GM23338 (cell line): ENCODE data around the gene ZCCHC24. TPM values are rescaled to one million over a fixed set of nuclear protein-coding genes. Genes with fewer than 3 reads are reported as not detected.

Source experiments
- ATAC-seq: fragments of 200-7000 bp; cut with Tn5 transposase; 3 replicates; pipeline ENCODE4 v1.9.1; 2020
- DNase-seq: peaks from one replicate; pipeline ENCODE4 v3.0.0-alpha.2; 2015; ENCODE audit warnings: low spot score
- H2AFZ ChIP-seq: fragments of 200-600 bp; sonication (generic); 2 replicates; pipeline ENCODE4 v1.8.0; 2016; ENCODE audit warnings: antibody characterized with exemption, mild to moderate bottlenecking, moderate library complexity
- H3F3A ChIP-seq: fragments of 200-600 bp; sonication (generic); replicated peaks from 2 replicates; pipeline ENCODE4 v1.8.0; 2017; ENCODE audit warnings: antibody characterized with exemption, mixed run types, low read depth
- H3K27ac ChIP-seq: fragments of 200-600 bp; sonication (generic); 2 replicates; pipeline ENCODE4 v1.6.1; 2016; ENCODE audit warnings: low read depth
- H3K27me3 ChIP-seq: fragments of 200-600 bp; sonication (generic); 2 replicates; pipeline ENCODE4 v1.8.0; 2016; ENCODE audit warnings: mild to moderate bottlenecking, mixed run types, moderate library complexity; ENCODE audit not compliant: insufficient read depth
- H3K36me3 ChIP-seq: fragments of 200-600 bp; sonication (generic); 2 replicates; pipeline ENCODE4 v1.8.0; 2016; ENCODE audit warnings: mild to moderate bottlenecking; ENCODE audit not compliant: insufficient read depth
- H3K4me1 ChIP-seq: fragments of 200-600 bp; sonication (generic); 2 replicates; pipeline ENCODE4 v1.8.0; 2016; ENCODE audit warnings: mild to moderate bottlenecking, moderate library complexity; ENCODE audit not compliant: insufficient read depth
- H3K4me2 ChIP-seq: fragments of 200-600 bp; sonication (generic); 2 replicates; pipeline ENCODE4 v1.7.1; 2017; ENCODE audit warnings: mixed run types
- H3K4me3 ChIP-seq: fragments of 200-600 bp; sonication (generic); 2 replicates; pipeline ENCODE4 v1.6.1; 2016; ENCODE audit warnings: mixed run types
- H3K79me2 ChIP-seq: fragments of 200-600 bp; sonication (generic); replicated peaks from 2 replicates; pipeline ENCODE4 v1.8.0; 2017; ENCODE audit warnings: mild to moderate bottlenecking; ENCODE audit not compliant: insufficient read depth
- H3K9me2 ChIP-seq: fragments of 200-600 bp; sonication (generic); 2 replicates; pipeline ENCODE4 v1.8.0; 2017; ENCODE audit not compliant: insufficient read depth
- H4K20me1 ChIP-seq: fragments of 200-600 bp; sonication (generic); replicated peaks from 2 replicates; pipeline ENCODE4 v1.8.0; 2017; ENCODE audit warnings: mild to moderate bottlenecking; ENCODE audit not compliant: insufficient read depth
- H3K27ac Mint-ChIP-seq: 2 replicates; pipeline ENCODE4 v1.8.0; 2020; ENCODE audit warnings: inconsistent platforms, mild to moderate bottlenecking, moderate library complexity, mixed read lengths
- H3K27me3 Mint-ChIP-seq: 3 replicates; pipeline ENCODE4 v1.8.0; 2022; ENCODE audit warnings: low read depth, mild to moderate bottlenecking, moderate library complexity, mixed read lengths, inconsistent platforms; ENCODE audit not compliant: insufficient read depth, poor library complexity
- H3K36me3 Mint-ChIP-seq: 3 replicates; pipeline ENCODE4 v1.8.0; 2021; ENCODE audit warnings: low read depth, mild to moderate bottlenecking, inconsistent platforms, moderate library complexity, mixed read lengths
- H3K4me1 Mint-ChIP-seq: 3 replicates; pipeline ENCODE4 v1.8.0; 2020; ENCODE audit warnings: mild to moderate bottlenecking, inconsistent platforms, mixed read lengths
- H3K4me3 Mint-ChIP-seq: 3 replicates; pipeline ENCODE4 v1.8.0; 2021; ENCODE audit warnings: moderate library complexity, mild to moderate bottlenecking, inconsistent platforms, mixed read lengths
- H3K9me3 Mint-ChIP-seq: 3 replicates; pipeline ENCODE4 v1.8.0; 2020; ENCODE audit warnings: moderate library complexity, mild to moderate bottlenecking, inconsistent platforms, mixed read lengths
- CREB1 ChIP-seq: fragments of 250-450 bp; sonication (Bioruptor Pico); IDR thresholded peaks from 2 replicates; pipeline ENCODE4 v1.5.0; 2020; ENCODE audit warnings: low read depth, mild to moderate bottlenecking, moderate library complexity
- CTCF ChIP-seq, 2 experiments: fragments of 200-600 bp in 1 of 2; sonication (generic) in 1 of 2; conservative IDR thresholded peaks; 2 replicates each; pipeline versions ENCODE4 v1.5.1 to v1.6.1; 2016 to 2017; ENCODE audit warnings: antibody characterized with exemption in 2 of 2, low read depth in 2 of 2, mild to moderate bottlenecking in 2 of 2, moderate library complexity in 1 of 2
- ETS1 ChIP-seq: IDR thresholded peaks from 2 replicates; pipeline ENCODE4 v1.6.1; 2016; ENCODE audit warnings: antibody characterized with exemption
- EZH2phosphoT487 ChIP-seq: fragments of 200-600 bp; sonication (generic); IDR thresholded peaks from one replicate; pipeline ENCODE4 v1.8.1; 2018; ENCODE audit warnings: antibody characterized with exemption; ENCODE audit not compliant: unreplicated experiment
- NANOG ChIP-seq: IDR thresholded peaks from 2 replicates; pipeline ENCODE4 v1.6.1; 2016; ENCODE audit warnings: antibody characterized with exemption, borderline replicate concordance
- POLR2AphosphoS5 ChIP-seq: IDR thresholded peaks from 2 replicates; pipeline ENCODE4 v1.6.1; 2016; ENCODE audit warnings: antibody characterized with exemption, low read depth
- REST ChIP-seq: IDR thresholded peaks from one replicate; pipeline ENCODE4 v1.6.1; 2018; ENCODE audit warnings: antibody characterized with exemption; ENCODE audit not compliant: unreplicated experiment
- ZNF114 ChIP-seq: fragments of 250-450 bp; sonication (Bioruptor Pico); IDR thresholded peaks from 2 replicates; pipeline ENCODE4 v1.5.0; 2020; ENCODE audit warnings: mild to moderate bottlenecking, moderate library complexity
- ZNF331 ChIP-seq: fragments of 250-450 bp; sonication (Bioruptor Pico); IDR thresholded peaks from 2 replicates; pipeline ENCODE4 v1.5.0; 2020; ENCODE audit warnings: low read depth, mild to moderate bottlenecking, moderate library complexity
- ZNF462 ChIP-seq: fragments of 250-450 bp; sonication (Bioruptor Pico); IDR thresholded peaks from 2 replicates; pipeline ENCODE4 v1.5.0; 2020; ENCODE audit warnings: mild to moderate bottlenecking, moderate library complexity
- polyA plus RNA-seq: library from polyadenylated mRNA; unstranded; fragments of >200 nt; fragmentation: Nextera tagmentation; extraction: Ambion mirVana; gene quantifications from 2 replicates; pipeline ENCODE4 v1.2.1, GENCODE V29; 2016
- total RNA-seq: library from RNA; depleted of rRNA; stranded (reverse); fragments of >200 nt; shearing (Covaris generic); gene quantifications from 2 replicates; pipeline ENCODE4 v1.2.3, GENCODE V29; 2014

ZCCHC24 gene
- total and polyA plus RNA-seq, 2 experiments from 2014 or later = 2.0 to 10.1 TPM

- H3K4me1 ChIP-seq = no peaks in the 10 kb centered on the region
- no peaks in the 10 kb centered on the region for H3K36me3 Mint-ChIP-seq
- no peaks in the 10 kb centered on the region for H3F3A ChIP-seq
- no peak overlapping the region for H3K27ac ChIP-seq
- H3K27me3 ChIP-seq = no peaks in the 10 kb centered on the region
- peaks cover 4% of the 10 kb centered on the region for H3K27me3 Mint-ChIP-seq
- H2AFZ ChIP-seq = no peak overlapping the region
- no peak overlapping the region for H3K27ac Mint-ChIP-seq
- ATAC-seq (no peak), DNase-seq (no peak)
- H3K36me3 ChIP-seq = no peaks in the 10 kb centered on the region
- TF ChIP-seq CREB1 (CRISPR knock-in tag) = no peak
- no peak for TF ChIP-seq ZNF331 (CRISPR knock-in tag)
- TF ChIP-seq NANOG = no peak
- no peak for TF ChIP-seq REST
- H3K4me3 Mint-ChIP-seq = no peak overlapping the region
- H3K4me2 ChIP-seq = no peak overlapping the region
- no peaks in the 10 kb centered on the region; the same call in 2 of the 3 replicates for H3K4me1 Mint-ChIP-seq
- H3K9me2 ChIP-seq = no peaks in the 10 kb centered on the region
- no peaks in the 10 kb centered on the region for H3K9me3 Mint-ChIP-seq
- no peak overlapping the region for H3K4me3 ChIP-seq
- no peaks in the 10 kb centered on the region for H3K79me2 ChIP-seq
- H4K20me1 ChIP-seq = no peaks in the 10 kb centered on the region
Measured at GRCh38 chr10:79471776-79472175, 26.4 kb upstream of the ZCCHC24 start.

- H3K9me3 Mint-ChIP-seq = no peaks in the 10 kb centered on the region
- no peak overlapping the region for H3K4me3 Mint-ChIP-seq
- Histone ChIP-seq H3K27ac (no peak overlapping the region), H4K20me1 (no peaks in the 10 kb centered on the region), H3K4me1 (no peaks in the 10 kb centered on the region), H3K4me3 (no peak overlapping the region), H3K9me2 (no peaks in the 10 kb centered on the region), H3K79me2 (no peaks in the 10 kb centered on the region), H3K4me2 (no peak overlapping the region), H3F3A (no peaks in the 10 kb centered on the region), H2AFZ (no peak overlapping the region), H3K36me3 (no peaks in the 10 kb centered on the region), H3K27me3 (no peaks in the 10 kb centered on the region)
- H3K27me3 Mint-ChIP-seq = peaks cover 4% of the 10 kb centered on the region
- H3K27ac Mint-ChIP-seq = no peak overlapping the region
- no peaks in the 10 kb centered on the region for H3K36me3 Mint-ChIP-seq
- no peaks in the 10 kb centered on the region; the same call in 2 of the 3 replicates for H3K4me1 Mint-ChIP-seq
- ATAC-seq (no peak), DNase-seq (no peak)
- TF ChIP-seq ZNF114 (CRISPR knock-in tag) = no peak
- no peak for TF ChIP-seq ZNF331 (CRISPR knock-in tag)
- TF ChIP-seq POLR2AphosphoS5 = no peak
- TF ChIP-seq CREB1 (CRISPR knock-in tag) = no peak
- no peak for TF ChIP-seq CTCF (conservative IDR thresholded peaks at IDR 0.05; ENCODE audit: low read depth in 2 of 2)
- TF ChIP-seq ZNF462 (CRISPR knock-in tag) = no peak
- no peak for TF ChIP-seq EZH2phosphoT487
- TF ChIP-seq ETS1 = no peak
Measured at GRCh38 chr10:79470096-79470495, 24.7 kb upstream of the ZCCHC24 start.
